HFFc6 (cell line): Measurements from ENCODE around the gene NRG2. TPM values are rescaled to one million over a fixed set of nuclear protein-coding genes. Genes with fewer than 3 reads are reported as not detected.
A peak's percentile ranks its signal among the peaks of the same experiment; 100 is the strongest.

Experiments
- DNase-seq: peaks from one replicate; pipeline ENCODE4 v3.0.0-alpha.2; 2018
- H3K27ac Mint-ChIP-seq: 2 replicates; pipeline ENCODE4 v1.8.0; 2020; ENCODE audit warnings: mild to moderate bottlenecking, mixed read lengths
- H3K27me3 Mint-ChIP-seq: 2 replicates; pipeline ENCODE4 v1.8.0; 2021; ENCODE audit warnings: mild to moderate bottlenecking, moderate library complexity, mixed read lengths; ENCODE audit not compliant: insufficient read depth
- H3K36me3 Mint-ChIP-seq: 2 replicates; pipeline ENCODE4 v1.8.0; 2021; ENCODE audit warnings: low read depth, mixed read lengths
- H3K4me1 Mint-ChIP-seq: 2 replicates; pipeline ENCODE4 v1.8.0; 2020; ENCODE audit warnings: low read depth, mixed read lengths
- H3K4me3 Mint-ChIP-seq: 2 replicates; pipeline ENCODE4 v1.8.0; 2020; ENCODE audit warnings: mild to moderate bottlenecking, moderate library complexity, mixed read lengths
- H3K9me3 Mint-ChIP-seq: 2 replicates; pipeline ENCODE4 v1.8.0; 2020; ENCODE audit warnings: mild to moderate bottlenecking, mixed read lengths
- total RNA-seq, 6 experiments: library from RNA; stranded (reverse); fragmentation: NEBNext Ultra II Directional; extraction: Animal tissue kit (Norgen Biotek cat#: 25700); gene quantifications; 2 replicates in 1 of 6; 3 replicates in 5 of 6; pipeline ENCODE4 v1.2.3, GENCODE V29; 2021
- TF ChIP-seq, protein P1 (sequence below): fragments of 200-600 bp; sonication (generic); IDR thresholded peaks from 2 replicates; pipeline ENCODE4 v1.5.0; 2021; ENCODE audit warnings: antibody characterized with exemption, mild to moderate bottlenecking

Gene NRG2
- total RNA-seq, 6 experiments from 2014 or later = 0.11 to 0.35 (median 0.19) TPM; not detected in 1

DNA sequence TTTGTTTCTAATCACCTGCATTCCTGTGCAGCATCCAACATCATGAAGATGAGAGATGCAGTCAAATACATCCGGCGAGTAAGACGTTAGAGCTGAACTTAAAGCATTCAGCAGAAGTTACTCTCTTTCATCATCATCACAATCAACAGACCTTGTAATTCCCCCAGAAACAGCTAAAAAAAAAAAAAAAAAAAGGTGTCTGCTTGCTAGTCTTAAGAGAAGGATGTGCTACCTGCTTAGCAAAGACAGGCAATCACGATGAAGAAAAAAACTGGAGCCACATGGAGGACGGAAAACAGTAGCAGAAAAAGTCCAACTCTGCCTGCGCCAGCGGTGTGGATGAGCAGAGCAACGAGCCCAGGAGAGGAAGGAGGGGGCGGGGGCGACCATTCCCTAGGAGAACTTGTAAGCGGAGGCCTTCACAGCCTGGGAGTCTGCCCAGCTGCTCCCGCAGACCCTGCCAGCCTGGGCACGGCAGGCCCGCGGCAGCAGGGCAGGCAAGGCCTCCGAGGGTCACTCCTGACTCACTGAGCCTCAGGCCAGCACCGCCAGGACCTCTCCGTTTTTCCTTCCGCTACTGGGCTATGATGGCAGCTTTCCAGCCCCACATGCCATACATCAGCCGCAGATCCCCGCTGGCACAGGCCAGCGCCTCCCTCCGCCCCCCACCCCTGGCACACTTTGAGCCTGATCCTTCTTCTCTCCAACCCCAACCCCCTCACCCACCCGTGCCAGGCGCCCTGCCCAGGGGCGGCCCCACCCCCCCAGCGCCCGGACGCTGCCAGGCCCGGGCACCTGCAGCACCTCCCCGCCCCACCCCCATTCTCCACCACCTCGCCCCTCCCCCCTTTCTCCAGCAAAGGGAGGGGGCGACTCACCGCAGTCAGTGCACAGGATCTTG, 1.4 kb downstream of the NRG2 start:
- Mint-ChIP-seq H3K9me3 (no peaks in the 10 kb centered on the region), H3K4me1 (peaks cover 33% of the 10 kb centered on the region), H3K27ac (no peak overlapping the region), H3K36me3 (no peaks in the 10 kb centered on the region), H3K27me3 (peaks cover 32% of the 10 kb centered on the region), H3K4me3 (peak overlapping the region; percentile 86)
- TF ChIP-seq, protein P1, sequence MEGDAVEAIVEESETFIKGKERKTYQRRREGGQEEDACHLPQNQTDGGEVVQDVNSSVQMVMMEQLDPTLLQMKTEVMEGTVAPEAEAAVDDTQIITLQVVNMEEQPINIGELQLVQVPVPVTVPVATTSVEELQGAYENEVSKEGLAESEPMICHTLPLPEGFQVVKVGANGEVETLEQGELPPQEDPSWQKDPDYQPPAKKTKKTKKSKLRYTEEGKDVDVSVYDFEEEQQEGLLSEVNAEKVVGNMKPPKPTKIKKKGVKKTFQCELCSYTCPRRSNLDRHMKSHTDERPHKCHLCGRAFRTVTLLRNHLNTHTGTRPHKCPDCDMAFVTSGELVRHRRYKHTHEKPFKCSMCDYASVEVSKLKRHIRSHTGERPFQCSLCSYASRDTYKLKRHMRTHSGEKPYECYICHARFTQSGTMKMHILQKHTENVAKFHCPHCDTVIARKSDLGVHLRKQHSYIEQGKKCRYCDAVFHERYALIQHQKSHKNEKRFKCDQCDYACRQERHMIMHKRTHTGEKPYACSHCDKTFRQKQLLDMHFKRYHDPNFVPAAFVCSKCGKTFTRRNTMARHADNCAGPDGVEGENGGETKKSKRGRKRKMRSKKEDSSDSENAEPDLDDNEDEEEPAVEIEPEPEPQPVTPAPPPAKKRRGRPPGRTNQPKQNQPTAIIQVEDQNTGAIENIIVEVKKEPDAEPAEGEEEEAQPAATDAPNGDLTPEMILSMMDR = no peak
- peak; percentile 55 for DNase-seq

DNA sequence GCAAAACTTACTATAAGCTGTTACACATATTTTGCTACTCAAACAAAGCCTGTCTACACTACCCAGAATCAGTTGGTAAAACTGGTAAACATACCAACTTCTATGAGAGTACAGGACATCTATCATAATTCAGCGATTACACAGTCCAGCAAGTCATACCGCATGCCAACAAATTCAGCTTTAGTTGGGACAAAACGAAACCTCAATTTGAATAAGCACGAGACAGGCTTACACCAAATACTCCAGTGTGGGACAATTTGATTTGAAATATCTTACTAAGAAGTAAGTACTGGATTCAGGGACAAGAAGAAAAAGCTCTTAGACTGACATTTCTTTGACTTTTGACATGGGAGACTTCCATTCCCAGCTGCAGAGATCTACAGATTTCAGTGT, 2.0 kb downstream of the NRG2 start:
- Mint-ChIP-seq H3K36me3 (no peaks in the 10 kb centered on the region), H3K27ac (no peak overlapping the region), H3K4me1 (peaks cover 33% of the 10 kb centered on the region), H3K9me3 (no peaks in the 10 kb centered on the region), H3K4me3 (peak overlapping the region; percentile 72; the same call in 1 of the 2 replicates), H3K27me3 (peaks cover 32% of the 10 kb centered on the region)
- no peak for DNase-seq
- TF ChIP-seq, protein P1 = no peak

DNA sequence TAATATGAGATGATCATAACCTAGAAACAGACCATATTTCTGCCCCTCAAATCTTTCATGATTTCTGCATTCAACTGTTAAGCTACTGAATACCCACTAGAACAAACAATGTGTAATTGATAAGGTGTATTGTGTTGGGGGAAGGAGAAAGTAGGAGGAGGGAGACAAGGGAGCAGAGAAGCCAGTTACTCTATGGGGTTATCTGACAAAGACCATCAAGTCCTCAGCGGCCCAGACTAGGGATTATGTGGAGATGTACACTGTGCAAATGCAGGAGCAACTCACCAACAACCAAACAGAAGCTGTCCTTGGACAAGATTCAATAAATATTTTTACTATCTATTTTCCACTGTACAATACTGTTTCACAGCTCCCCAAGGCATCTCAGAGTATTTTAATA, 2.7 kb downstream of the NRG2 start:
- Mint-ChIP-seq H3K27me3 (peaks cover 32% of the 10 kb centered on the region), H3K27ac (no peak overlapping the region), H3K4me1 (peaks cover 33% of the 10 kb centered on the region), H3K9me3 (no peaks in the 10 kb centered on the region), H3K36me3 (no peaks in the 10 kb centered on the region), H3K4me3 (no peak overlapping the region)
- DNase-seq = no peak
- TF ChIP-seq, protein P1 = no peak

DNA sequence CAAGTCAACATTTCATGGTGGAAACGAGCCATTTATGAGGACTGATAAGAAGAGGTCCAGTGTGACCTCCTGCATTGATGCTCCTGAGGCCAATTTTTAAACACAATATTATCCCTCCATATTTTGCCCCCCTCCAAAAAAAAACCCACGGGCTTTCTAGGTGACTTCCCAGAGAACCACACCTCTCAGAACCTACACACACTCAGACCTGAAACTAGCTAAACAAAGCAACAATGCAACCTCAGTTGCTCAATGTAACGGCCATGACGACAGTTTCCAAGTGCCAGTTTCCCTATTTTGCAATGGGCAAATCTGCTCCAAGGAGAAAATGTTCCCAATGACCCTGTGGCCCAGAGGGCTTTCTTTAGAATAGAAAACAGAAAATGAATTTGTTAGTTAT, 3.5 kb downstream of the NRG2 start:
- Mint-ChIP-seq H3K4me1 (peaks cover 33% of the 10 kb centered on the region), H3K27ac (no peak overlapping the region; the same call in 1 of the 2 replicates), H3K27me3 (peaks cover 29% of the 10 kb centered on the region), H3K9me3 (peaks cover 5% of the 10 kb centered on the region), H3K36me3 (no peaks in the 10 kb centered on the region; the same call in 1 of the 2 replicates), H3K4me3 (peak overlapping the region; percentile 0; the same call in 1 of the 2 replicates)
- TF ChIP-seq, protein P1 = no peak
- DNase-seq = no peak

DNA sequence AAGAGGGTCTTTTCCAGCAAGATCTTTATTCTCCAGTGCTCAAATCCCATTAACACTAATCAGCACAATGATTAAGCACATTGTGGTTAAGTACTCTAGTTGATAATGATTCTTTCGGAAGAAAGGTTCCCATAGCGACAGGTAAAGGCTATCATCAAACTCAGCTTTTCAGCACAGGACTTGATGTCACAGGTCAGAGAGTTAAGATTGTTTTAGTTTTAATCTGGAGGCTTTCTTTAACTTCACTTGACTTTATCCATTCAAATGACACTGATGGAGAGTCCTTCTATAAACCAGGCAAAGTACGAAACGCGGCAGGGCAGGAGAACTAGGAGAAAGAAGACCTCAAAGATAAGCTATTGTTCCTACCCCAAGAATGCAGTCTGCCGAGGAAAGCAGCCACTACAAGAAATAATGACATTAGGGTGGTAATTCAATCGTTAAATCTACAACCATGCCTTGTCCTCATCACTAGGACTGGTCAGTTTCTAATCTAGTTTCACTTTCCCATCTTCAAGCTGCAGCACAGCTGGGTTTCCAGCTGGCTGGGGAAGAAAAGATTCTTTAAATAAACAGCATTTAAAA, 4.6 kb downstream of the NRG2 start:
- peaks cover 24% of the 10 kb centered on the region for H3K27me3 Mint-ChIP-seq
- TF ChIP-seq, protein P1 = no peak
- H3K9me3 Mint-ChIP-seq = peaks cover 9% of the 10 kb centered on the region
- DNase-seq = peak; percentile 2
- peak overlapping the region; percentile 4; the same call in 1 of the 2 replicates for H3K27ac Mint-ChIP-seq
- no peaks in the 10 kb centered on the region; the same call in 1 of the 2 replicates for H3K36me3 Mint-ChIP-seq
- H3K4me1 Mint-ChIP-seq = peaks cover 27% of the 10 kb centered on the region
- H3K4me3 Mint-ChIP-seq = peak overlapping the region; percentile 81
